ENCODE measurements around the gene UNC5C.

Gene UNC5C

GRCh38 chr4:95256108-95256835, 292.5 kb downstream of the UNC5C start:
- peak; percentile 26 for DNase-seq

- DNase-seq = peak; percentile 51
These were observed 293.2 kb downstream of the UNC5C start for GRCh38 chr4:95255396-95256107.

GRCh38 chr4:95251568-95251967, 297.2 kb downstream of the UNC5C start:
- no peak for DNase-seq

GRCh38 chr4:95250544-95251137, 298.1 kb downstream of the UNC5C start:
- no peak for DNase-seq

- no peak for DNase-seq
These were observed 299.2 kb downstream of the UNC5C start for GRCh38 chr4:95249426-95250021.

- peak; percentile 3 for DNase-seq
These were observed 299.9 kb downstream of the UNC5C start for GRCh38 chr4:95248720-95249425.

GRCh38 chr4:95243892-95244291, 304.9 kb downstream of the UNC5C start:
- DNase-seq = no peak

- no peak for DNase-seq
These were observed 310.2 kb downstream of the UNC5C start for GRCh38 chr4:95238554-95238953.

GRCh38 chr4:95232358-95233156, 316.2 kb downstream of the UNC5C start:
- no peak for DNase-seq

- DNase-seq = no peak
These were observed 317.1 kb downstream of the UNC5C start for GRCh38 chr4:95231681-95232080.

- DNase-seq = no peak
These were observed 322.9 kb downstream of the UNC5C start for GRCh38 chr4:95225849-95226248.

GRCh38 chr4:95224402-95224801, 324.4 kb downstream of the UNC5C start:
- no peak for DNase-seq

GRCh38 chr4:95220205-95221175, 328.3 kb downstream of the UNC5C start:
- no peak for DNase-seq

GRCh38 chr4:95219109-95219508, 329.7 kb downstream of the UNC5C start:
- peak; percentile 56 for DNase-seq

- no peak for DNase-seq
These were observed 331.6 kb downstream of the UNC5C start for GRCh38 chr4:95217197-95217596.

GRCh38 chr4:95216636-95217035, 332.1 kb downstream of the UNC5C start:
- no peak for DNase-seq

- no peak for DNase-seq
These were observed 332.7 kb downstream of the UNC5C start for GRCh38 chr4:95215991-95216605.

GRCh38 chr4:95215043-95215442, 333.7 kb downstream of the UNC5C start:
- no peak for DNase-seq

GRCh38 chr4:95214408-95214807, 334.4 kb downstream of the UNC5C start:
- DNase-seq = no peak

GRCh38 chr4:95213366-95213765, 335.4 kb downstream of the UNC5C start:
- no peak for DNase-seq

All from fibroblast of skin of right biceps (primary cell).